ENCODE results near the gene CPLX4.

GRCh38 chr18:59328683-59329082 is 10.2 kb upstream of the CPLX4 start:
- TF ChIP-seq POLR2AphosphoS5 (IDR thresholded peaks at IDR 0.05; ENCODE audit: low read depth, low read length) (no peak), POLR2A (IDR thresholded peaks at IDR 0.05; ENCODE audit: low read depth, low read length) (no peak), TAF1 (IDR thresholded peaks at IDR 0.05; ENCODE audit: low read depth, low read length) (no peak), PAX5 (IDR thresholded peaks at IDR 0.05; ENCODE audit: insufficient read depth, low read length, severe bottlenecking) (no peak)

Measured in GM12891 (cell line).